ENCODE data around the gene COX7B.

DNA sequence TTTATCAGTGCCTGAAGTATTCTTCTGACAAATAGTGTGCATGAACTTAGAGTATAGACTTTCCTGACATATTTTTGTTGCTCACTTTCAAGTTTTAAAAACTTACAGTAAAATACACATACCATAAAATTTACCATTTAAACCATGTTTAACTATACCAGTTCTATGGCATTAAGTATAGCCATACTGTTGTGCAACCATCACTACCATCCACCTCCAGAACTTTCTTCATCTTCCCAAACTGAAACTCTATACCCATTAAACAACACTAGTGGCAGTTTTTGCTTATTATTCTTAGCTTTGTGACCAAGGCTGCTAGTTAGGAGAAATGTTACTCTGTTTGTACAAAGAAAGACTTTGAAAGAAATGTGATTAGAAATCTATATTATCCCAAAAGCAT is 37.0 kb downstream of the COX7B start:
- TF ChIP-seq SIN3A (IDR thresholded peaks at IDR 0.05; ENCODE audit: borderline replicate concordance, insufficient read depth, low read length): no peak
- TF ChIP-seq TAF1 (IDR thresholded peaks at IDR 0.05; ENCODE audit: borderline replicate concordance, insufficient read depth, low read length): no peak

Measured in PFSK-1 (cell line).